Cerebellar cortex (tissue), 1 donor: Measurements from ENCODE around the gene SUCO.

Experiments
- DNase-seq: peaks from one replicate; pipeline ENCODE4 v3.0.0-alpha.2; 2015; ENCODE audit warnings: low spot score

Gene SUCO

GRCh38 chr1:172646653-172647052, 113.7 kb downstream of the SUCO start:
- no peak for DNase-seq

GRCh38 chr1:172647110-172647564, 114.2 kb downstream of the SUCO start:
- DNase-seq = no peak

- no peak for DNase-seq
Observed at GRCh38 chr1:172647987-172648386, 115.0 kb downstream of the SUCO start.

GRCh38 chr1:172650474-172651193, 117.7 kb downstream of the SUCO start:
- DNase-seq = no peak

- no peak for DNase-seq
Observed at GRCh38 chr1:172653015-172653709, 120.2 kb downstream of the SUCO start.

GRCh38 chr1:172654535-172654934, 121.6 kb downstream of the SUCO start:
- DNase-seq = no peak

- no peak for DNase-seq
Observed at GRCh38 chr1:172656576-172656975, 123.6 kb downstream of the SUCO start.

GRCh38 chr1:172657586-172657985, 124.6 kb downstream of the SUCO start:
- DNase-seq = no peak

- no peak for DNase-seq
Observed at GRCh38 chr1:172658871-172659453, 126.0 kb downstream of the SUCO start, which contains the start of gene FASLG. Gene FASLG (plus strand): TSS chr1:172659103. CDS start chr1:172659202, 99 bp downstream.

GRCh38 chr1:172661107-172661506, 128.2 kb downstream of the SUCO start:
- no peak for DNase-seq
